OCI-LY7 (cell line): Measurements from ENCODE around the gene KLF16. TPM values are rescaled to one million over a fixed set of nuclear protein-coding genes. Genes with fewer than 3 reads are reported as not detected.
A peak's percentile ranks its signal among the peaks of the same experiment; 100 is the strongest.

Experiments used
- BruUV-seq: library from RNA; stranded (reverse); fragments of 400-500 nt; replicated peaks from 2 replicates; lab custom pipeline; 2021; lab: Mats Ljungman, UMichigan
- CTCF ChIA-PET: fragments of 300-600 bp; sonication (Branson Sonifier 250); formaldehyde crosslinking; loops from one replicate; lab custom pipeline; 2022; ENCODE audit warnings: antibody characterized with exemption; ENCODE audit not compliant: unreplicated experiment; lab: Charles Lee
- POLR2A ChIA-PET: fragments of 300-600 bp; sonication (Branson Sonifier 250); formaldehyde crosslinking; loops from one replicate; lab custom pipeline; 2022; ENCODE audit warnings: antibody characterized with exemption; lab: Charles Lee
- DNase-seq: peaks from one replicate; pipeline ENCODE4 v3.0.0-alpha.2; 2015; ENCODE audit warnings: low spot score
- H2AFZ ChIP-seq: fragments of 200-600 bp; sonication (generic), shearing (Covaris generic); 2 replicates; pipeline ENCODE4 v1.6.1; 2014; ENCODE audit warnings: mild to moderate bottlenecking, antibody characterized with exemption, low read length, moderate library complexity
- H3K27ac ChIP-seq: fragments of 200-600 bp; sonication (generic); 2 replicates; pipeline ENCODE4 v1.5.1; 2014; ENCODE audit warnings: mixed run types, low read depth, mild to moderate bottlenecking, moderate library complexity, low read length, inconsistent platforms; ENCODE audit not compliant: poor library complexity, severe bottlenecking
- H3K36me3 ChIP-seq: fragments of 200-600 bp; sonication (generic); 2 replicates; pipeline ENCODE4 v1.6.1; 2014; ENCODE audit warnings: mild to moderate bottlenecking, antibody characterized with exemption, low read length, moderate library complexity, mixed read lengths; ENCODE audit not compliant: insufficient read depth
- H3K4me1 ChIP-seq: fragments of 200-600 bp; sonication (generic); 2 replicates; pipeline ENCODE4 v1.5.1; 2014; ENCODE audit warnings: mild to moderate bottlenecking, low read length; ENCODE audit not compliant: insufficient read depth, poor library complexity, severe bottlenecking
- H3K4me2 ChIP-seq: fragments of 200-600 bp; sonication (generic); 2 replicates; pipeline ENCODE4 v1.6.1; 2014; ENCODE audit warnings: mild to moderate bottlenecking, low read length
- H3K4me3 ChIP-seq: fragments of 200-600 bp; sonication (generic); 2 replicates; pipeline ENCODE4 v1.5.1; 2014; ENCODE audit warnings: mild to moderate bottlenecking, low read depth, low read length; ENCODE audit not compliant: poor library complexity, severe bottlenecking
- H3K79me2 ChIP-seq: fragments of 200-600 bp; sonication (generic); 2 replicates; pipeline ENCODE4 v1.6.1; 2016; ENCODE audit warnings: low read depth, mild to moderate bottlenecking, low read length, moderate library complexity, mixed read lengths; ENCODE audit not compliant: insufficient read depth
- H3K9me2 ChIP-seq: fragments of 200-600 bp; sonication (generic); 2 replicates; pipeline ENCODE4 v1.6.1; 2016; ENCODE audit warnings: mild to moderate bottlenecking, low read length, mixed read lengths; ENCODE audit not compliant: insufficient read depth
- H3K9me3 ChIP-seq: fragments of 200-600 bp; sonication (generic); 2 replicates; pipeline ENCODE4 v1.6.1; 2014; ENCODE audit warnings: mild to moderate bottlenecking, mixed run types, low read length, mixed read lengths
- H4K20me1 ChIP-seq: fragments of 200-600 bp; sonication (generic); 2 replicates; pipeline ENCODE4 v1.6.1; 2014; ENCODE audit warnings: mild to moderate bottlenecking, antibody characterized with exemption, low read length, moderate library complexity, mixed read lengths; ENCODE audit not compliant: insufficient read depth
- CTCF ChIP-seq: fragments of 200-600 bp; sonication (generic); conservative IDR thresholded peaks from 2 replicates; pipeline ENCODE4 v1.5.1; 2014; ENCODE audit warnings: mild to moderate bottlenecking, antibody characterized with exemption, low read length, moderate library complexity, mixed read lengths
- EZH2phosphoT487 ChIP-seq: fragments of 200-600 bp; sonication (generic); IDR thresholded peaks from 2 replicates; pipeline ENCODE4 v1.6.1; 2018; ENCODE audit warnings: low read depth, borderline replicate concordance, mild to moderate bottlenecking, mixed run types, antibody characterized with exemption, low read length, moderate library complexity, mixed read lengths
- intact Hi-C: fragments of 100-400 bp; cut with micrococcal nuclease; formaldehyde crosslinking; loops from one replicate; pipeline ENCODE4 v1.10.0; 2022; ENCODE audit not compliant: unreplicated experiment
- total RNA-seq, 2 experiments: library from RNA; depleted of rRNA in 1 of 2; stranded (reverse); fragments of >200 nt in 1 of 2; shearing (Covaris generic) in 1 of 2; gene quantifications; 2 replicates each; pipeline ENCODE4 v1.2.3, GENCODE V29; 2014 to 2022

Gene KLF16
- total RNA-seq, 2 experiments from 2014 or later = 9.6 to 44.4 TPM

- Histone ChIP-seq H3K4me2 (peak overlapping the region; percentile 60), H3K9me3 (no peaks in the 10 kb centered on the region), H3K9me2 (no peaks in the 10 kb centered on the region), H3K79me2 (no peaks in the 10 kb centered on the region), H3K4me1 (peaks cover 18% of the 10 kb centered on the region), H2AFZ (peak overlapping the region; percentile 14; the same call in 1 of the 2 replicates), H4K20me1 (no peaks in the 10 kb centered on the region), H3K36me3 (peaks cover 13% of the 10 kb centered on the region; the same call in 1 of the 2 replicates), H3K27ac (no peak overlapping the region), H3K4me3 (peak overlapping the region; percentile 69)
- ChIA-PET POLR2A (interaction anchor here (0.7 kb wide), 1 partner anchor 10 kb away, joined by 5 read pairs; no protein-coding TSS in a partner anchor), CTCF (interaction anchor here (0.6 kb wide), 1 partner anchor 30 kb away, joined by 4 read pairs; no protein-coding TSS in a partner anchor)
- no peak for TF ChIP-seq EZH2phosphoT487
- no peak for TF ChIP-seq CTCF
- BruUV-seq = no TSS peak
- DNase-seq = peak; percentile 15
- intact Hi-C loops = loop anchor here (5.0 kb wide), 1 partner anchor 204 kb away; the partner anchor contains the start of gene UQCR11
Measured at GRCh38 chr19:1811472-1811894, 51.9 kb downstream of the KLF16 start.

GRCh38 chr19:1810439-1811160, 52.8 kb downstream of the KLF16 start:
- Histone ChIP-seq H3K27ac (no peak overlapping the region), H3K9me2 (no peaks in the 10 kb centered on the region), H3K79me2 (no peaks in the 10 kb centered on the region), H2AFZ (no peak overlapping the region), H3K4me3 (no peak overlapping the region), H3K36me3 (peaks cover 6% of the 10 kb centered on the region; the same call in 1 of the 2 replicates), H3K4me2 (no peak overlapping the region), H3K9me3 (no peaks in the 10 kb centered on the region), H3K4me1 (peaks cover 18% of the 10 kb centered on the region), H4K20me1 (no peaks in the 10 kb centered on the region)
- ChIA-PET POLR2A (no interaction called here), CTCF (interaction anchor here (0.6 kb wide), 1 partner anchor 29 kb away, joined by 4 read pairs; no protein-coding TSS in a partner anchor)
- BruUV-seq = no TSS peak
- intact Hi-C loops = loop anchor here (5.0 kb wide), 1 partner anchor 203 kb away; the partner anchor contains the start of gene UQCR11
- no peak for DNase-seq
- TF ChIP-seq CTCF (no peak), EZH2phosphoT487 (no peak)

- Histone ChIP-seq H3K4me1 (peaks cover 18% of the 10 kb centered on the region), H3K4me2 (no peak overlapping the region), H3K79me2 (no peaks in the 10 kb centered on the region), H2AFZ (no peak overlapping the region), H3K9me2 (no peaks in the 10 kb centered on the region), H3K27ac (no peak overlapping the region), H3K36me3 (peaks cover 2% of the 10 kb centered on the region; the same call in 1 of the 2 replicates), H3K9me3 (no peaks in the 10 kb centered on the region), H3K4me3 (no peak overlapping the region), H4K20me1 (no peaks in the 10 kb centered on the region)
- TF ChIP-seq CTCF (no peak), EZH2phosphoT487 (no peak)
- intact Hi-C loops = loop anchor here (5.0 kb wide), 1 partner anchor 202 kb away; the partner anchor contains the start of gene UQCR11
- ChIA-PET CTCF (no interaction called here), POLR2A (no interaction called here)
- DNase-seq = no peak
- BruUV-seq = no TSS peak
Measured at GRCh38 chr19:1809678-1810077, 53.7 kb downstream of the KLF16 start.
